Stimulated activated CD4-positive, alpha-beta T cell treated with anti-CD3 and anti-CD28 coated beads, Interleukin-1b, Interleukin-23, amount 100 ng/mL, for 1 hour (primary cell): ENCODE measurements around the gene TRIM4.
"Not testable (repeated sequence)": the region's sequence is repeated elsewhere in the genome, so short reads cannot be mapped to it uniquely, and the experiment has no call there.

Experiments
- DNase-seq, 2 donors: peaks; one replicate each; pipeline ENCODE4 v3.0.0-alpha.2; 2020; ENCODE audit warnings: low read depth in 2 of 2

The TRIM4 gene

DNA sequence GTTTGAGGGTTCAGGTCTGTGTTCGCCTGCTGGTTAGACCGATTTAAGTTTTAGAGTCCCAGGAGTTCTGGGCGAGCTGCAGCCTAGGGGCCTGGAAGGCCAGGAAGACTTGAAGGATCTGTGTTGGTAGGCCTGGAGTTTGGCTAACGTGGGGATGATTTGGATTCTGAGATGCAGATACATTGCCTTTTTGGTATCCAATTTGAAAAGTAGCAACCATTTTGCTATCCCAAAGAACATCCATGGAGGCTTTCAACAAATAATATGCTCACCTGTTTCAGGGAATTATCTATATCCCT, 433 bp upstream of the TRIM4 start:
- no peak for DNase-seq

DNA sequence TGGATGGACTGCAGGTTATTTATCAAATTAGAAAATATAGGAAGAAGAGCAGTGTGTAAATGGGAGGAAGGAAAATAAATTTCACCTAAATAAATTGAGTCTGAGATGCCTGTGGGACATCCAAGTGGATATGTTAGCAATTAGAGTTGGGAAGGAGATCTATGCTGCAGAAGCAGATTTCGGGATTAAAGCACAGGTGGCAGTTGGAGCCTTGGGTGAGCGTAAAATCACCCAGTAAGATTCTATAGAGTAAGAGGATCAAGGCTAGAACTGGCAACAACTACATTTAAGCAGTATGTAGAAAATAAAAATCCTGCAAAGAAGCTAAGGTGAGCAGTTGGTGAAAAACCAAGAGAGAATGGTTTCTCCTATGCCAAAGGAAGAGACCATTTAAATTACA, 8.4 kb downstream of the TRIM4 start:
- no peak for DNase-seq

DNA sequence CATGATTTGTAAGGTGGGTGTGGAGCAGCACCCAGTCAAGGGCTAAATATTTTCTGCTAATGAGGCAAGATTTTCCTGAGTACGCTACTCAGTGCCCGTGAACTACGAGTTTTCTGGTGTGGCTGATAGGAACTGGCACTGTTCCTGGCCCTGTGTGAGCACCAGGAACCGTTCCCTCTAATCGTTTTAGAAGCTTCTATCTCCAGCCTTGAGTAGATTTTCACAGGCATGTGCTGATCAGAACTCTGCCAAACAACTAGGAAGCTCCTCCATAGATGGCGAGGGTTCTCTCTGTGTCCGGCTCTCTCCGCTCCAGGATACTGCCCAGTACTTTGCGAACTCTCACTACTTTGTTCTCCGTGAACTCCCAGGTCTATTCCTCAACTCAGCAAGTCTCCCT, 17.7 kb downstream of the TRIM4 start:
- DNase-seq: no peak

DNA sequence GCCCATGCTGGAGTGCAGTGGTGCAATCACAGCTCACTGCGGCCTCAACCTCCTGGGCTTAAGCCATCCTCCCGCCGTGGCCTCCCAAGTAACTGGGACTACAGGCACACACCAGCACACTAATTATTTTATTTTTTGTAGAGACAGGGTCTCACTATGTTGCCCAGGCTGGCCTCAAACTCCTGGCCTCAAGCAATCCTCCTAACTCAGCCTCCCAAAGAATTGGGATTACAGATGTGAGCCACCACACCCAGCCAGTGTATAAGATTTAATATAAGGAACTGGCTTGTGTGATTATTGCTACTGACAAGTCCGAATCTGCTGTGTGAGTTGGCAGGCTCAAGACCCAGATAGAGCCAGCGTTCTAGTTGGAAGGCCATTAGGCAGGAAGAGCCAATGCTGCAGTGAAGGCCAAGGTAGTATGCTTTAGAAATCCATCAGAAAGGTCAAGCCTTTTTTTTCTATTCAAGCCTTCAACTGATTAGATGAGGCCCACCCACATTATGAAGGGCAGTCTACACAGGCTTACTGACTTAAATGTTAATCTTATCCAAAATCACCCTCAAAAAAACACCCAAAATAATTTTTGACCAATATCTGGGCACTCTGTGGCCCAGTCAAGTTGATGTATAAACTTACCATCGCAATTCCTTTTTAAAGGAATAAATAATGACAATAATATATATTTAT, 19.4 kb downstream of the TRIM4 start:
- DNase-seq: no peak

DNA sequence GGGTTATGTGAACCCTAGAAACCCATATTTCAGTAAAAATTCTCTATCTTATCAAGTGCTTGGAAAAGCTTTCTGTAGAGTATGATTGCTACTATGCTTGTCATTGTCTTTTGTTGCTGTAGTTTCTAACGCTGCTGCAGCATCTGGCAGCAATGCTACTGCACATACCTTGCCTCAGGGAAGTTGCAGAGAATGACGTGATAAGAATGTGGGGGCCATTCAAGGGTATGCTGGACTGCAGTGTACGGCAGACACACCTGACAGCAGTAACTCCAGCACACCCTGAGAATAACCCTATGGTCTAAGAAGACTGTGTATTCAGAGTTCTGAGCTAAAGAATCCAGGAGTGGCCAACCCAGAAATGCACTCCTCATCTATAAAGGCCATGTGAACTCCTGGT, 20.5 kb downstream of the TRIM4 start:
- DNase-seq: no peak

DNA sequence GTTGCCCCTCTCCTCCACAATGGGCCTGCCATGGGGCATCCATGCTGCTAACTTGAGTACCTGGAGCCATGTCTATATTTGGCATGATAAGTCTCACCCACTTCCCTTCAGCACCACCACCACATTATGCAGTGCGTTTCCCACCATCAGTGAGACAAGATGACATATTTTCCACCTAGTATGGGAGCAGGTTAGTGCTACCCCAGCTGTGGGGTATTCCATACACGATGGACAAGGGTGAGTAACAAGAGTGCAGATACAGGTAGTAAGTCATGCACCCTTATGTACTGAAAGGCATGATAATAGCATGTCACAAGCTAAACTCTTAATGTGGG, 21.3 kb downstream of the TRIM4 start:
- DNase-seq: no peak

DNA sequence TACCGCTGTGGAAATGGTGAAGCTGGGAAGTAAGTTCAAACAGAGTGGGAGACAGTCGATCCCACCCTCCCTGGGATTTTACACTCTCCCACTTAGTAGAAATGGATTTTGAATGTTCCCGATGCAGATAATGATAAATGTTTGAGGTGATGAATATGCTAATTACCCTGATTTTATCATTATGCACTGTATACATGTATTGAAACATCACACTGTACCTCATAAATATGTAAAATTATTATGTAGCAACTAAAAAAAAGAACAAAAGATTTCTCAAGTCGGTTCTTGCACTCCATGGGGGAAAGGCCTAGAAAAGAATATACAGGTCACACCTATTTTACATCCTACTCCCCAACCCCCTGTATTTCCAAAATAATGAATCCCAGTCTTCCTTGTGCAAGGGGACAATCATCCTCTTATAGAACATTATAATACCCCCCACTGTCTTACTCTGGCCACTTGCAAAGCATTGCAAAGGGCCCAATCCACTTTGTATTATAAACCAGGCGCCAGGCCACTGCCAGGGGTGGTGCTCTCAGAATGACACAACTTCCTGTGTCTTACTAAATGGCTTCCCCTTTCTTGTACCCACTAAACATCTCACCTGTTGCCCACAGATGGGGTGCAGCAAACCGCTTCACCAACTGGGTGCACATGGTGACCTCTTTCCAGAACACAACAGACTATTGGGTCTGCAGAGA, 21.9 kb downstream of the TRIM4 start:
- no peak for DNase-seq

DNA sequence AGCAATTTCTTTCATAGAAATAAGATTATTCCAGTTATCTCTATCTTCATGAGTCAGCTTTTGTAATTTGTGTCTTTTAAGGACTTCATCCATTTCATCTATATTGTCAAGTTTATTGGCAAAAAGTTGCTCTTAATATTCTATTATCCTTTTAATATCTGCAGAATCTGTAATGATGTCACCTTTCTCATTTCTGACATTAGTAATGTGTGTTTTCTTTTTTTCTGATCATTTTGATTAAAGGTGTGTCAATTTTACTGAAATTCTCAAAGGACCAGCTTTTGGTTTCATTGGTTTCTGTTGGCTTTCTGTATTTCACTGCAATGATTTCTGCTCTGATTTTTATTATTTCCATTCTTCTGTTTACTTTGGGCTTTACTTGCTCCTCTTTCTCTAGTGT, 24.6 kb downstream of the TRIM4 start:
- no peak for DNase-seq

DNA sequence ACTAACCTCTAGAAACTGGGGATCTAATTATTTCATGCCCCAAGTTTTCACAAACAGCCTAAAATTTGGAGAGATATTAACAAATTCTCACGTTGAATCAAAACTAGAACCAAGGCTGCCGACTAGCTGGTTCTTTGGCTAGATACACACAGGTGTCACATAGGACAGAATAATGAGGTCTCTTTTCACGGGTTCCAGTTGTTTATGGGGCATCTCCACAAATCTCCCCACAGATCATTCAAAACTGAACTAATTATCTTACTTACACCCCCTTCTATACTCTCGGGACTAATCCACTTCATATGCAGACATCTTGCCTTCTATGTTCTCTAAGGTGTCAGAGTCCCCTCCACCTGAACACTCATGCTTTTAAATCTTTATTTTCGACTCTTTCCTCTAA, 26.1 kb downstream of the TRIM4 start:
- DNase-seq: no peak

DNA sequence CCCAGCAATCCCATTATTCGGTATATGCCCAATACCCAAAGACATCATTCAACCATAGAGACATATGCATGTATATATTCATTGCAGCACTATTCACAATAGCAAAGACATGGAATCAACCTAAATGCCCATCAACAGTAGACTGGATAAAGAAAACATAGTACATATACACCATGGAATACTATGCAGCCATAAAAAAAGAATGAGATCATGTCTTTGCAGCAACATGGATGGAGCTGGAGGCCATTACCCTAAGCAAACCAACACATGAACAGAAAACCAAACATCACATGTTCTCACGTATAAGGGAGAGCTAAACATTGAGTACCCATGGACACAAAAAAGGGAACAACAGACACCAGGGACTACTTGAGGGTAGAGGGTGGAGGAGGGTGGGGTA, 29.0 kb downstream of the TRIM4 start:
- not testable (repeated sequence) for DNase-seq

DNA sequence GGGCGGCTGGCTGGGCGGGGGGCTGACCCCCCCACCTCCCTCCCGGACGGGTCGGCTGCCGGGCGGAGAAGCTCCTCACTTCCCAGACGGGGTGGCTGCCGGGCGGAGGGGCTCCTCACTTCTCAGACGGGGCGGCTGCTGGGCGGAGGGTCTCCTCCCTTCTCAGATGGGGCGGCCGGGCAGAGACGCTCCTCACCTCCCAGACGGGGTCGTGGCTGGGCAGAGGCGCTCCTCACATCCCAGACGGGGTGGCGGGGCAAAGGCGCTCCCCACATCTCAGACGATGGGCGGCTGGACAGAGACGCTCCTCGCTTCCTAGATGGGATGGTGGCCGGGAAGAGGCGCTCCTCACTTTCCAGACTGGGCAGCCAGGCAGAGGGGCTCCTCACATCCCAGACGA, 31.0 kb downstream of the TRIM4 start:
- not testable (repeated sequence) for DNase-seq

DNA sequence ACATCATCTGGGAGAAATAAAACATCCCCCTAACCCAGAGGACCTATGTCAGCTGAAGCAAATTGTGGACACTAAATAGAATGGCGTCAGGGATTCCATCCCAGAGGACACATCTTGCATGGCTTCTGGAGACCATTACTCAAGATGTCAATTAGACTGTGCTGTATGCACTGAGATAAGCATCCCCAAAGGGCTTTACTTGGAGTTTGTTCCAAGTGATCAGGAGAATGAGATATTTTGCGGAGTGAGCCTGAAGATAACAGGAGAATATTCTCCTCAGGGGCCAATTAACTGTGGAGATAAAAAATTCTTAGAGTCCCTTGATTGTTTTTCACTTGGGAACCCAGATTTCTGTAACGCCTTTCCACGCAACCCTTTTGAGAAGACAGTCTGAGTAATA, 38.0 kb downstream of the TRIM4 start:
- DNase-seq: no peak

DNA sequence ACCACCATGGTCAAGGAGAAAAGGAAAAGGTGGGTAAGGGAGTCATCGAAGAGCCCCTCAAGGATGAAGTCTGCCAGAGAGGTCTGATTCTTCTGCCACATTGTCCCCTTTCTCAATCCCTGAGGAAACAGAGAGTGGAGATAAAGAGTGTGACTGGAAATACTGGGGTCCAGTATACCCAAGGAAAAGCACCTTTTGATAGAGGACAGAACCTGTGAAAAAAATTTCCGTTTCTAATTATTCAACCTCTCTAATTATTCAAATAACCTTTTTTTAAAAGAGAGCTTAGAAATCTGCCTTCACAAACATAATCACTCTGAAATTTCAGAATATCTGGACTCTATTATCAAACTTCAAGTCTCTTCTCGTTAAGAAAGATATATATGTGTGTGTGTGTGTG, 42.4 kb downstream of the TRIM4 start, which contains the start of gene OR2AE1:
Gene OR2AE1, minus strand, starts transcription at position 101 of the 400 bp plus-strand sequence. Its CDS starts 0 bp downstream, at position 101.
- DNase-seq: no peak

DNA sequence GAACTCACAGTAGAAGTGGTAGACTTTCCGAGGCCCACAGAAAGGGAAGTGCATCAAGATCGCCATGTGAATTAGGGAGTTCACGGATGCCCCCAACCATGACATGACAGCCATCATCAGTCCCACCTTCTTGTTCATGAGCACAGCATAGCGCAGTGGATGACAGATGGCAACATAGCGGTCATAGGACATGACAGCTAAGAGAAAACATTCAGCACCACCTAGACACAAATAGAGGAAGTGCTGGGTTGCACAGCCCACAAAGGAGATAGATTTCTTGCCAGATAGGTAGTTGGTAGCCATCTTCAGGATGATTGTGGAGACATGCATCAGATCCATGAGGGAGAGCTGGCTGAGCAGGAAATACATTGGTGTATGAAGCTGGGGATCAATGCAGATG, 42.8 kb downstream of the TRIM4 start:
- no peak for DNase-seq

DNA sequence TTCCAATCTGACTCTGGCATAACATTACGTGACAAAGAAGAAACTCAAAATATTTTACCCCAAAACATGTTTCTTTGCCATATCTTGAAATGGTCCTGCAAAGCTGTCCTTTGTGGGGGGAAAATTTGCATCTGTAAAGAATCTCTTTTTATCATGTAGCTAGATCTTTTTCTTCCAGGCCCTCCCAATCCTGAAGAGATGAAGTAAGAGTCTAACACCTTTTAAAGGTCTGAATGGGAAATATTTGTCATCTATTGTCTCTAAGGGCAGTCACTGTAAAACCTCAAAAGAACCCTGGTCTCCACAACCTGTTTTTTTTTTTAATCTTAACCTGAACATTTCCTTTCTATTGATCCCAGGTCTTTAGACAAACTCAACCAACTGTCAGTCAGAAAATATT, 51.1 kb downstream of the TRIM4 start:
- DNase-seq: no peak

DNA sequence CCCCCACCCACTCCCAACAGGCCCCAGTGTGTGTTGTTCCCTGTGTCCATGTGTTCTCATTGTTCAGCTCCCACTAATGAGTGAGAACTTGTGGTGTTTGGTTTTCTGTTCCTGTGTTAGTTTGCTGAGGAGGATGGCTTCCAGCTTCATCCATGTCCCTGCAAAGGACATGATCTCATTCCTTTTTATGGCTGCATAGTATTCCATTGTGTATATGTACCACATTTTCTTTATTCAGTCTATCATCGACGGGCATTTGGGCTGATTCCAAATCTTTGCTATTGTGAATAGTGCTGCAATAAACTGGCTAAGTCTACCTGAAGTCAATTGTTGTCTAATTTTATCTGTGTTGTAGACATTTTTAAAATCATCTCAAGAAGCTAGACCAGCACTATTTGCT, 51.9 kb downstream of the TRIM4 start:
- DNase-seq: not testable (repeated sequence)

DNA sequence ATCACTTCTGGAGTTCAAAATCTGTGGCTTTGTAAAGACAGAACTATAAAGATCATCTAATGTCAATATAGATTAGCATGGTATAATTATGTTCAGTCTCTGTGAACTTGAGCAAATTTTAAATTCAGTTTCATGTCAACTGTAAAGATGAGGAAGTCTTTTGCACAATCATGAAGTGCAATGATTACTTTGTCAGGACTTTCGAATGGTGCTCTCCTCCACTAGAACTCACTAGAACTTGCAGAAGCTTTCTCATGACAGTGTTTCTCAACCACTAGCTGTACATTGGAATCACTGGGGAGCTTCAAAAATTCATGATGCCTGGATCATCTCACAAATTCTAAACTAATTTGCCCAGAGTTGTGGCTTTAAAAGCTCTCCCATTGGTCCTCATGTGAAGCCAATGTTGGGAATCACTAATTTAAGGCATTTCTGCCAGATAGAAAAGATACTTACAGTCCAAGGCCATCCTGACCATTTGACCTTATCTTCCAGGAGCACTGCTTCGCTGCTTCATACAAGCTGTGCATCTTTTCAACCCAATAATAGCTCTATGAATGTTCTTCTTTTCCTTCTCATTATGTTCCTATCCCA, 55.4 kb downstream of the TRIM4 start:
- DNase-seq: no peak

DNA sequence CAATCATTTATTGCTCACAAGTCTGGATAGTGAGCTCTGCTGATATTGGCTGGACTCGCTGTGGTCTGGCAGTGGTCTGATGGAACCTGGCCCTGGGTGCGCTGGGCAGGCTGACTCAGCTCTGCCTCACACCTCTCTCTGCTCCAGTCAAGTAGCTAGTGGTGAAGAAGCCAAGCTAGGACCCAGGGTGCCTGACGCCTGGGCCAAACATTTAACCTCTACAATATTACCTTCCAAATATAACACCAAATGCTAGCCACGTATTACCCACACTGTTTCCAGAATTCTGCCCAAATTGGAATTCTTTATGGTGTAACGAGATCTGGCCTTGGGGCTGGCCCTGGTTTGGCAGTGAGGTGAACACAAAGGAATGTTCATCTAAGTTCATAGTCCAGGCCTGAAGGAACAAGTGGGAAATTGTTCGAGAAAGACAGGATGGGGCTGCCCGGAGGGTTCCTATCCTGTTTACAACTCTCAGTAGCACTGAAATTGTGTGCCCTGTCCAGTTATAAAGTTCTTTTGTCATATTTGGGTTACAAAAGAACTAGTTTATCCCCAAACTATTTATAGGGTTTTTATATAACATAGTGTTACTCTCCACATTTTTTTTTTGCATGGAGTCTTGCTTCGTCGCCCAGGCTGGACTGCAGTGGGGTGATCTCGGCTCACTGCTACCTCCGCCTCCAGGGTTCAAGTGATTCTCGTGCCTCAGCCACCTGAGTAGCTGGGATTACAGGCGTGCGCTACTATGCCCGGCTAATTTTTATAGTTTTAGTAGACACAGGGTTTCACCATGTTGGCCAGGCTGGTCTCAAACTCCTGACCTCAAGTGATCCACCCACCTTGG, 58.8 kb downstream of the TRIM4 start:
- no peak for DNase-seq

DNA sequence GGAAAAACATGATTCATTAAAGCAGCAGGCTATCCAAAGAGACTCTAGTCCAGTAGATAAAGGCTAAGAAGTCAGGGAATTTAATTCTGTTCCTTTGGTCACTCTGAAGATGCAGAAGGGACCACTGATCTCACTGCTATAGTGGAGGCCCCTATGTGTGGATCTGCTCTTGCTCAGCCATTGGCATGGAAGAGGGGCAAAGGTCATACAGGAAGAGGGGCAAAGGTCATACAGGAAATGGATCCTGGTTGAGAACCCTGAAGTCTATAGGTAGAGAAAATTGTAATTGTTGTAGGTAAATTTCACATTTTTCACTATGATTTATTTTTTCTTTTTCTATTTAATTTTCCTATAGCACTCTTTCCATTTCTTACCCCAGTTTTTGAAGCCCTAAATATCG, 64.1 kb downstream of the TRIM4 start:
- DNase-seq: no peak

DNA sequence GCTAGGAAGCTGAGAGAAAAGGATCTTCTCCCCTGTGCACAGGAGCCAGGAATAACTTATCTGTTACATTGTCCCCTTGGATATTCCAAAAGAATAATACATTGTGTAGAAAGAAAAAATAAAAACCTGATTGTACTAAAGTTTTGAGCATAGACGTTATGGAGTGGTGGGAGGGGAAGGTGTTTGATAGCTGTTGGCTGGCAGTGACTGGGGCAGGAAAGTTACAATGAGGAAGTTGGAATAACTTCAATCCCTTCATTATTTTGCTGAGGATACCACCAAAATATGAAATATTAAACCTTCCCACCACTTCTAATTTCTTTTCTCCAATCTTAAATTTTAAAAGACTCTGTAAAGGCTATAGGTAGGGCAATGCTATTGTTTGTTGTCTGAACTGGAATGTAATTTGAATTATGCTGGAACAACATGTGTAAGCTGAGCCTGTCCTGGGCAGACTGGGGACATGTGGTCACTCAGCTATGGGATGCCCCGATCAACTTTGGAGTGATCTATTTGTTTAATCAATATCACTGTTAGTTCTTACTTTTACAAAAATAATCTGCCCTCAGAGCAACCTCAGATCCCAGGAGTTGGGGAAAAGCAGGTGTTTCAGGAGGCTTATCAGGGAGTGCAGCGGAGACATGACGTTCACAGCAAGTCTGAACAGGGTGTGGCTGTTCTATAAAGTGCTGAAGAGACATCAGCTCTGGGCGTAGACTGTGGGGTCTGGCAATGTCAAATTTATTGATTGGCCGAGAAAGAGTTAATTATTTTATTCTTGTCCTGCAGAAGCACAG, 70.7 kb downstream of the TRIM4 start:
- no peak for DNase-seq

DNA sequence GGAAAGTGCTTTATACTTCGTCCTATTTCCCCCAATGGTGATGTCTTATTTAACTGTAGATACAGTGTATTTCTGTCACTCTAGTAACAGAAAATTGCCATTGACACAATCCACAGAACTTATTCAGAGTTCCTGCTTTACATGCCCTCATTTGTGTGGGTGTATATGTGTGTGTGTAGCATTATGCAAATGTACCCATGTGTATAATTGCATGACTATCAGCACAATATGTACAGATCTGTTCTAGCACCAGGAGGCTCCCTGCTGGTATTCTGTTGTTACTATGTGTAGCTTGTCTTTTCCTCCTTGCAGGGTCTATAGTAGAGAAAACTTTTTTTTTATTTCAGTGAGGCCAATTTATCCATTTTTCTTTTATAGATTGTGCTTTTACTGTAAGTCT, 75.0 kb downstream of the TRIM4 start:
- no peak for DNase-seq

DNA sequence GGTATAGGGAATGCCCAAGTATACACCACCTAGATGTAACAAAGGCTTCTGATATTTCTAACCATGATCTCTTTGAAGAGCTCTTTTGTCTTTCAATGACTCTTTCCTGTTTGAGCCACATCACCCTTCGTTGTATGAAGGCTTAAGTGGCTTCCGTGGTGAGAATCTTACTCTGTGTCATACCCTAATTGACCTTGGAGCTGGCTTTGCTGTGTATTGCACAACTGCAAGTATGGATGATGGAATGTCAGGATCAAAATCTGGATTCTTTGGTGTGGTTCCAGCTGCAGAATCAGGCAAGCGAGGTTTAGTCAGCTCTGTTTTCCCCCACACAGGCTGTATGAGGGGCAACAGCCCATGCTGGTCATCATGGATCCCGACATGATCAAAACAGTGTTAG, 75.5 kb downstream of the TRIM4 start:
- no peak for DNase-seq
